HG02642 (cell line): Measurements from ENCODE around the gene SULF2.

Experiments
- ATAC-seq: cut with Tn5 transposase; IDR thresholded peaks from one replicate; pipeline ENCODE4 v1.9.1; 2021; ENCODE audit warnings: mild to moderate bottlenecking; ENCODE audit not compliant: unreplicated experiment, poor library complexity

The SULF2 gene

DNA sequence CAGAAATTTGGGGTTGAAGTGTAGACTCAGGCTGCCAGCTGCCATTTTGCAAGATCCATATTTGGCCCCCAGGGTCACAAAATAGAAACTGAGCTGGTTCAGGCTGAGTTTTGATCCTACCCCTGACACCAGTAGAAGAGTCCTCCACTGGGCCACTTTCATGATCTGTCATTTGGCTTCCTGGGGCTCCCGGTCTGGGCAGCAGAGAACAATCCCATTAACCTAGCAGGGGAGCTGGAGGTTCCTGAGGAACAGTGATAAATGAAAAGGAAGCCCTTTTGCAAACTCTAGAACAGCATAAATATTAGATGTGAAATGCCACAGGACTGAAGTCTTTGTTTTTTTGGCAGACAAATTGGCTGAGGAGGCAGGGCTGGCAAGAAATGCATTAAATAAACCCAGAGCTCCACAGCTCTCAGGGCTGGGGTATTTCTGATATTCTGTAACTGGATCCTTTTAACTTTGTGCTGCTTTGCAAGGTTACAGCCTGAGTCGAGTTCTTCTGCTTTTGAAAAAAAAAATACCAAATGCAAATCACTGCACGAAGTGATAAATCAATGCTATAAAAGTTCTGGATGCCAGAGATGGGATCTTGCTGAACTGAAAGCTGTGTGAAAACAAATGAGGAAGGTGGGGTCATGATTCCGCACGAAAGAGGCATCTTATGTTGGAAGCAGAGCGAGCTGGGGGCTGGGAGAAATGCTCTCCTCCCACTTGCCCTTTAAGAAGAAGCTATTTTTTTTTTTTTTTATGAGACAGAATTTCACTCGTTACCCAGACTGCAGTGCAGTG is 64.4 kb downstream of the SULF2 start:
- ATAC-seq, result no peak

DNA sequence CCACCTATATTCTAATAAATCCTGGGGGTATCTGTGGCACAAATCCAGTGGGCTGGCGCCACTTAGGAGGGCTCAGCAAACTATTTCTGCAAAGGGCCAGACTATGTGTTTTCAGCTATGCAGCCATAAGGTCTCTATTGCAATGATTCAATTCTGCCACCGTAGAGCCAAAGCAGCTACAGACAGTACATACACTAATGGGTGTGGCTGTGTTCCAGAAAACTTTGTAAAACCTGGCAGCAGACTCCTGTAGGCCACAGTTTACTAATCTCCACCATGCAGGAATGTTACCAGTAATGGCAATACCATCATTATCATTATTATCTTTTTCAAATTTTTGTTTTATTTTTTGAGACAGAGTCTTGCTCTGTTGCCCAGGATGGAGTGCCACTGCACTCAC is 65.7 kb downstream of the SULF2 start:
- ATAC-seq, result no peak

- ATAC-seq, result no peak
These were observed 66.1 kb downstream of the SULF2 start for GRCh38 chr20:47719211-47719610.

DNA sequence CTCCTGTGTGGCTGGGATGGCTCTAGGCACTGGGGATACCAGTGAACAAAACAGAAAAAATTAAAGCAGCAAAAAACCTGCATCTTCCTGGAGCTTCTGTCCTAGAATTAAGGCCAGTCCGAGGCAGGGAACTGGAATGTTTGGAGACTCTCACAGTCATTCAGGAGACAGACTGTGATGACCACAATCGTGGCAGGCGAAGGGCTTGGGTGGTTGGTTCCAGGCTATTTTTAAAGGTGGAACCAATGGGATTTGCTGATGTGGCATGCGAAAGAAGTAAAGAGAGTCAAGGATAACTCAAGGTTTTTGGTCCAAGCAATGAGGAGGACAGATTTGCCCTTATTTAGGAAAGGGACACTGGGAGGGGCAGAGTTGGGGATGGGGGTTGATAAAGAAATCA is 66.9 kb downstream of the SULF2 start:
- no peak for ATAC-seq

DNA sequence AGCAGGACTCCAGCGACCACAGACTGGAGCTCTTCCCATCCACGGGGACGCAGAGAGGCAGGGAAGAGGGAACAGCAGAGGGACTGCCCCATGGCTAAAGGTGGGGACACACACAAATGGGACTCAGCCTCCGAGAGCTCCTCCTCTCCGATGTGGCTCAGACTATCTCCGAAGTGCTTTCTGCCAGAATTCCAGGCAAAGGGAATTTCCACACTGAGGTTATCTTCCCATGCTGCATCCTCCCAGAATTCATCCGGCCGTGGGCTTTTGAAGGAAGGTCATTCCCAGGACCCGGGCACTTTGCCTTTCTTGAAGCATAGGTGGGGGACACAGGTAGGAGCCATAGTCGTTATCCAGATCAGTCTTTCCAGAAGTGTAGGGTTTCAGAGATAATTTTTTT is 67.9 kb downstream of the SULF2 start:
- no peak for ATAC-seq

DNA sequence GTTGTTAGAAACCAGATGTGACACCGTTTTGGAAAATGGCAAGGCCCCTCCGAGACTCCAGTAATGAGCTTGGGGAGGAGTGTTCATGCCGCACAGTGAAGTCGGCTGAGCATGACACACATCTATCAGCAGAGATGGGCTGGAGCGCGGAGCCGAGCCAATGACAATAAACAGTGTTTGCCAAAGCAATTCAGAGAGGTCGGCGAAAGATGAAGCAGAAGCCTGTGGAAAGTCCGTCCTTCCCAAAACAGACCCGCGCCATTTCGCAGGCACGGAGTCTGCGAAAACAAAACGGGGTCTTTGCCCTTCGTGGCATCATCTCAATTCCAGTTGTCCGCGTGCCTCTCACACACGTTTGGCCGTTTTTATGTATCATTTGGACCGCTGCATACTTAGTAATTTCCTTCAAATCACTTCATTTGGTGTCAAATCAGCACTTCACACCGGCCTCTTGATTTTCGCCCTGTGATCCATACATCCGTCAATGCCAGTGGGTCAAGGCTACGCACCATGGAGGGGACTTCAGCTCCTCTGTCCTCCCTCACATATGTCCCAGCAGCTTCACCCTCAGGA is 71.3 kb downstream of the SULF2 start:
- no peak for ATAC-seq

DNA sequence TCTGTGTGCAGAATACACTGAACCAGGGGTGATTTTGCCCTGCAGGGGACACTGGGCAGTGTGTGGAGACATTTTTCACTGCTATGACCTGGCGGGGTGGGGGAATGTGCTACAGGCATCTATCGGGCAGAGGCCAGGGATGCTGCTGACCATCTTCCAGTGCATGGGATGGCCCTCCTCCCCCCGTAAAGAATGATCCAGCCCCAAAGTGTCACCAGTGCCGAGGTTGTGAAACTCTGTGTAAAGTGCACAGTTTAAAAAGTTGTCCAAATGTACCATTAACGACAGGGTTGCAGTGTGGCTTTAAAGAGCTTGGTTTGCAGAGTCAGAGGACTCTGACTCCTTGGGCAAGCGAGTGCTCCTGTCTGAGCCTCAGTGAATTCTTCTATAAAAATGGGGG is 72.1 kb downstream of the SULF2 start:
- no peak for ATAC-seq

GRCh38 chr20:47711046-47711752 is 74.1 kb downstream of the SULF2 start:
- ATAC-seq, result no peak

DNA sequence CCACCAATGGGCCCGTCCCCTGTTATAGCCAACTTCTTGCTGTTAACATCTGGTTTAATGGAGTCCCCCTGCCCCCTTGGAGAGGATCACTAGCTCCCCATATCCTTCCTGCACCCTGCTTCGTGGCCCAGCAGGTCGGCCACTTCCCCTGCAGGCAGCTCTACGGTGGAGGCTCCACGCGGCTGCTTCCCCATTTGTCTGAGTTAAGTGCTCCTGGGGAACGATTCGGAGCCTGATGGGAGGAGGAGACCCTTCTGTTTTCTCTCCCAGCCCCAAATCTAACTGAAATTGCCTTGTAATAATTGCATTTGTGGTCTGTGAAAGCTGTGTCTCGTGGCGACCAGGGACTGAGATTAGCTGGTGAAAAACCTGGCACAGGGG is 74.6 kb downstream of the SULF2 start:
- ATAC-seq, result no peak

DNA sequence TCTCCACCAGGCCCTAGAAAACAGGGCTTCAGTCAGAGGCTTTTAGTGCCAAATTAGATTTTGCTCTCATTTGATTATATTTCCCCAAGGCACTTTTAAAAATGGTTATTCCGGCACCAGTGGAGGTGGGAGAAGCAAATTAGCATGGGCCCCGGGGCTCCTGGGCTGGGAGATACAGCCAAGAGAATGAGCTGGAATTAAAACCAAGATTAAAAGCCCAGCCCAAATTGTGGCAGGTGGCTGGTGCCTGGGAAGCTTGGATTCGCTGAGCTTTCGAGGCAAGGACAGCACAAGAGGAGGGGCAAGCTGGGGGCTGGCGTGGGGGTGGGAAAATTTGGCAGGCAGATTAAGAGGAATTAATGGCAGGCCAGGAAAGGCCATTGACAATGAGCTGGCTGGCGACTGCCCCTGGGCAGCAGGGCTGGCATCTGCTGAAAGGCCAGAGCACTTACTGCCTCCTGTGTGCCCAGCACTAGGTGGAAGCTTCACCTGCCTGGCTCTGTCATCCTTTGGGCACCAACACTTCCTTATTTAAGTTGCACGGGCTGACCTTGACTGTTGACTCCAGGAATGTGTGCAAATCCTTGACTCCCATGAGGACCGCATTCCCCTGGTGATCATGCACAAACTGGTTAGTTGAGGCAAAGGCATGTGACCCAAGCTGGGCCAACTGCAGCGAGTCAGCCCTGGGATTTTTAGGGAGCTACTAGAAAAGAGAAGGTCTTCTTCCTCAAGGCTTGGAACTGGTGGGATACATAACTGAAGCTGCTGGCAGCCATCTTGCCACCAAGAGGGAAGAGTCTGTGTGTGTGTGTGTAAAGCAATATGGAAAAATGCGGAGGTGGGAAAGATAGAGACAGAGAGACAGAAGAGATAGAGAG is 76.1 kb downstream of the SULF2 start:
- no peak for ATAC-seq

DNA sequence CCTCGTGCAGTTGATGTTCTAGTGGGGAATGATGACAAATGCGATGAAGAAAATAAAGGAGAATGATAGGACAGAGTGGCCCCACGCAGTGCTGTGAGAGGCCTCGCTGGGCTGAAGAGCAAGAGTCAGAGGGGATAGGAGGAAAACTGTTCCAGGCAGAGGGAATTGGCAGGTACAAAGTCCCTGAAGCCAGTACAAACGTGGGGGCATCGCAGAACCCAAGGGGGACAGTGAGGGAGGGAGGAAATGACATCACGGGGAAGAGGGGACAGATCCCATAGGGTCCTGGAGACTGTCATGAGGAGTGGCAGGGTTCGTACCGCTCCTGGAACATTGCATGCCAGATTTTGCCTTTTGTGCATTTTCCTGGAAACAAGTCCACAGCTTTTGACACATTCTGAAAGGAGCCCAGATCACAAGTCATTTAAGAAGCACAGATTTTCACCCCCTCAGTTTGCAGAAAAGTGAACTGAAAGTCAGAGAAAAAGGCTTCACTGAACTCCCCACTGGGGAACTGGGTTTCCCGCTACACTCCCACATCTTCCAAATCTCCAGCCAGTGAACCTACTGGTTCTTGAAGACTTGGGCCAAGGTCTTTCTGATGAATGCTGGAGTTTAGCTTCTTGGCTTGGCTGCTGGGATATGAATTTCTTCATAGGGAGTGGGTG is 77.0 kb downstream of the SULF2 start:
- ATAC-seq, result no peak

DNA sequence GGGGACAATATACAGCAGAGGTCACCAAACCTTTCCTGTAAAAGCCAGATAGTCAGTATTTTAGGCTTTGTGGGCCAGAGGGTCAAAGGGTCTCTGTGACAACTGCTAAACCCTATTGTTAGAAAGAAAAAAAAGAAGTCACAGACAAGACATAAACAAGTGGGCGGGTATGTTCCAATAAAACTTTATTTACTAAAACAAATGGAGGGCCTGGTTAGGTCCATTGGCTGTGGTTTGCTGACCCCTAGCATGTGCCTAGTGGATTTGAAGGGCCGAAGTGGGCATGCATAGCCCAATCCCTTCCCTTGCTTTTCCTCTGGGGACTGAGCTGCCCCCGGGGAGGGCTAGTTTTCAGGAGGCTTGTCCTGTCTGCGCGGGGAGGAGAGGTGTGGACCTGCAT is 78.9 kb downstream of the SULF2 start:
- no peak for ATAC-seq

DNA sequence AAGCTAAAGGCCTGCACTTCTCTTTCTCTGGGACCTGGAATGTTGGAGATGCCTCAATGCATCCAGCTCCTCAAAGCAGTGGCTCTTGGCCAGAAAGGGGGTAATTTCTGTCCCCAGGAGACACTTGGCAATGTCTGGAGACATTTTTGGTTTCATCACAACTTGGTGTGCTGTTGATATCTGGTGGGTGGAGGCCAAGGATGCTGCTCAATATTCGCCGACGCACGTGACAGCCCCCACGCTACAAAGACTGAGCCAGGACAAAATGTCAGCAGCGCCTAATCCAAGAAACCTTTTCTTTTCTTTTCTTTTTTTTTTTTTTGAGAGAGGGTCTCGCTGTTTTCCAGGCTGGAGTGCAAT is 79.8 kb downstream of the SULF2 start:
- ATAC-seq, result no peak

DNA sequence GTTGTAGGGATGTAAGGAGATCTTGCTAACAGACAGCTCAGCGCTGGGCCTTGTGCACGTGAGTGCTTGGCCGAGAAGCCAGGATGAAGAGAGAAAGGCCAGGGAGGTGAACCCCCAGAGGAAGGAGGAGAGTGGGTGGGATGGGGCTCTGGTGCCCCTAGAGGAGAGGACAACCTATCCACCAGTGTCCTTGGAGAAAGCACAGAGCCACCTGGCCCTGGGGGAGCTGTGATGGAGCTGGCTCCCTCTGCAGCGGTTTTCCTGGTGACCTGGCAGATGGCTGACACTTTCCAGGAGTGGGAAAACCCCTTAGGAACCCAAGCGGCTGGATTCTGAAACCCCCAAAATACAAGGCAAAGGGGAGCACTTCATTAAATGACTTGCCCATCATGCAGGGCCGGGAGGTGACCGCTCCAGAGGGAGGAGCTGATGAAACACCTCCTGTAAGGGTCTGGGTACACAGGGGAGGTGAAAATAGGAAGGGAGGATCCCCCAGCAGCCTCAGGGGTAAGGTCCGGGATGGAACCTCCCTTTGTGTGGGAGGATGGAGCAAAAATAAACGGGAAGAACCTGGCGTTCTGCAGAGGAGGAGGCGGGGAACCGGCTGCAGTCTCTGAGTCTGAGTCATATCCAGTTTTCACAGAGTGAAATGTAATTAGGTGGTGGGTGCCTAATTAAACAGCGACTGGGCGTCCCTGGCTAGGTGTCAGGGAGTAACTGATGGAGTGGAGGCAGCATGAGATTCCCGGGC is 80.4 kb downstream of the SULF2 start:
- no peak for ATAC-seq

GRCh38 chr20:47703748-47704147 is 81.5 kb downstream of the SULF2 start:
- no peak for ATAC-seq

GRCh38 chr20:47701612-47702011 is 83.7 kb downstream of the SULF2 start:
- ATAC-seq, result no peak

DNA sequence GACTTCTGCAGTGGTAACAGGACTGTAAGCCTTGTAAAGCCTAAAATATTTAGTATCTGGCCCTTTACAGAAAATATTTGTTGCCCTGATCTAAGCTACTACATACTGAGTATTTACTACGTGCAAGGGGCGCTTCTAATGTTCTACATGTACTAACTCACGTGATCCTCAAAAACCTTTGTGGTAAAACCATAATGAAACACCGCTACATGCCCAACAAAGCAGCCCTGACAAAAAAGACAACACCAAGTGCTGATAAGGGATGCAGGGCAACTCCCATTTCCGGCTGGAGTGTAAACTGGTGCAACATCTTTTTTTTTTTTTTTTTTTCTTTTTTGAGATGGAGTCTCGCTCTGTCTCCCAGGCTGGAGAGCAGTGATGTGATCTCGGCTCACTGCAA is 85.0 kb downstream of the SULF2 start:
- no peak for ATAC-seq

GRCh38 chr20:47699818-47700217 is 85.5 kb downstream of the SULF2 start:
- ATAC-seq, result no peak

DNA sequence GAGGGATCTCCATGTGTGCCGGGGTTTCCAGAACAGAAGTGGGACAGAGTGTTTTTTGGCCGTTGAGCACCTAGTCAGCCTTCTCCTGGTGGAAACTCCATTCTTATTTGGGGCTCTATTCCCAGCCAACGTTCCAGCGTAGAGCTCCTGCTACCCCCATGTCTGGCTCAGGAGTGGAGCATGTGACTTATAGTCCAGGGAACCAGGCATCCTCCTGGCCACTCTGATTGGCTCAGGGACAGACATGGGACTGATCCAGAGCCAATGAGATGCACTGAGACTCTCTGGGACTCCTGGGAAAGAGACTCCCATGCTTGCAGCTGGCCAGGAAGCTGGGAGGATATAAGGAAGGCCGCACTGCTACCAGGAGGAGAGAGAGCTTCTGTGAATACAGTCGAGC is 87.1 kb downstream of the SULF2 start:
- ATAC-seq, result no peak

DNA sequence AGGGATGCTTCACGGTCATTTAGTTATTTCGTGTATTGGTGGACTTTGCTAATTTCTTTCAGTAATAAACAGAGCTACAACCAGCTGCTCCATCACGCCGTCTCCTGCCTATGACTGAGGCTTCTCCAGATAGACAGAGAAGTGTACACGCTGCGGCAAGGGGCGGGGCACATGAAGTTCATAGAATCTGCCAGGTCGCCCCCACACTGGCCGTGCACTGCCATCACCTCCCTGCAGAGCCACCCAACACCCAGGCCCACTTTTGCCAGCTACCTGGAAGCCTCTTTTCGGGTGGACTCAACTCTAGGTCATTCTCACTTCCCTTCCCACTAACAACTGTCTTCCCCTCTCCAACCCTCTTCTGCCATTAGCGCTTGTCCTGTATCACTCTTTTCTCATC is 88.4 kb downstream of the SULF2 start:
- no peak for ATAC-seq
